SKM-1 treated with dmso at 0.1 percent for 144 hours (cell line): ENCODE results near the gene TMC1.

Source experiments
- DNase-seq: peaks from one replicate; lab custom pipeline; 2025; ENCODE audit not compliant: unreplicated experiment; lab: John Stamatoyannopoulos, UW

The TMC1 gene

GRCh38 chr9:72565535-72565934 is 44.1 kb downstream of the TMC1 start:
- DNase-seq, result no peak

- DNase-seq, result no peak
Measured at GRCh38 chr9:72574156-72574810, 52.9 kb downstream of the TMC1 start.

GRCh38 chr9:72575666-72576065 is 54.3 kb downstream of the TMC1 start:
- no peak for DNase-seq

GRCh38 chr9:72576087-72576486 is 54.7 kb downstream of the TMC1 start:
- DNase-seq, result no peak

- no peak for DNase-seq
Measured at GRCh38 chr9:72577212-72577753, 55.9 kb downstream of the TMC1 start.

GRCh38 chr9:72579190-72579589 is 57.8 kb downstream of the TMC1 start:
- DNase-seq, result no peak

GRCh38 chr9:72579880-72580550 is 58.6 kb downstream of the TMC1 start:
- DNase-seq, result no peak

GRCh38 chr9:72581694-72582093 is 60.3 kb downstream of the TMC1 start:
- DNase-seq, result no peak

- DNase-seq, result no peak
Measured at GRCh38 chr9:72583370-72583769, 62.0 kb downstream of the TMC1 start.

GRCh38 chr9:72586388-72587130 is 65.2 kb downstream of the TMC1 start:
- peak; percentile 78 for DNase-seq

GRCh38 chr9:72588336-72588735 is 66.9 kb downstream of the TMC1 start:
- DNase-seq, result no peak

GRCh38 chr9:72589667-72590521 is 68.5 kb downstream of the TMC1 start:
- peak; percentile 46 for DNase-seq

GRCh38 chr9:72590824-72591223 is 69.4 kb downstream of the TMC1 start:
- peak; percentile 7 for DNase-seq

- DNase-seq, result peak; percentile 44
Measured at GRCh38 chr9:72592502-72593403, 71.3 kb downstream of the TMC1 start.

- no peak for DNase-seq
Measured at GRCh38 chr9:72596451-72597180, 75.2 kb downstream of the TMC1 start.

GRCh38 chr9:72597181-72597517 is 75.7 kb downstream of the TMC1 start:
- DNase-seq, result no peak

- DNase-seq, result no peak
Measured at GRCh38 chr9:72597601-72598000, 76.2 kb downstream of the TMC1 start.

- no peak for DNase-seq
Measured at GRCh38 chr9:72598639-72599038, 77.2 kb downstream of the TMC1 start.

GRCh38 chr9:72599874-72600534 is 78.6 kb downstream of the TMC1 start:
- DNase-seq, result no peak
